Astrocyte (in vitro differentiated cells and primary cell): ENCODE measurements around the gene AFAP1L2. TPM values are rescaled to one million over a fixed set of nuclear protein-coding genes. Genes with fewer than 3 reads are reported as not detected.

ENCODE experiments used
- DNase-seq: peaks from one replicate; pipeline ENCODE4 v3.0.0-alpha.2; 2010; ENCODE audit warnings: low read depth
- FAIRE-seq: peaks from 2 replicates; lab custom pipeline; 2011; peaks lifted over from hg19 to GRCh38; lab: Jason Lieb, UNC
- H2AFZ ChIP-seq: 2 replicates; pipeline ENCODE4 v1.6.0; 2012; ENCODE audit warnings: low read depth, low read length, inconsistent platforms
- H3K27ac ChIP-seq: 2 replicates; pipeline ENCODE4 v1.5.1; 2011; ENCODE audit warnings: low read depth, low read length, inconsistent platforms
- H3K27me3 ChIP-seq: 2 replicates; pipeline ENCODE4 v1.6.0; 2011; ENCODE audit warnings: low read length, inconsistent platforms; ENCODE audit not compliant: insufficient read depth
- H3K36me3 ChIP-seq: 2 replicates; pipeline ENCODE4 v1.5.1; 2011; ENCODE audit warnings: low read length, inconsistent platforms; ENCODE audit not compliant: insufficient read depth
- H3K4me1 ChIP-seq: 2 replicates; pipeline ENCODE4 v1.5.1; 2011; ENCODE audit warnings: low read length, inconsistent platforms; ENCODE audit not compliant: insufficient read depth
- H3K4me2 ChIP-seq: 2 replicates; pipeline ENCODE4 v1.6.0; 2012; ENCODE audit warnings: low read length, inconsistent platforms
- H3K4me3 ChIP-seq: 2 replicates; pipeline ENCODE4 v1.5.1; 2011; ENCODE audit warnings: low read depth, mild to moderate bottlenecking, low read length, inconsistent platforms; ENCODE audit not compliant: insufficient read depth
- H3K79me2 ChIP-seq: 2 replicates; pipeline ENCODE4 v1.6.0; 2012; ENCODE audit warnings: mild to moderate bottlenecking, low read length, inconsistent platforms; ENCODE audit not compliant: insufficient read depth
- H3K9ac ChIP-seq: 2 replicates; pipeline ENCODE4 v1.6.0; 2012; ENCODE audit warnings: mild to moderate bottlenecking, low read length, inconsistent platforms
- H3K9me3 ChIP-seq: 2 replicates; pipeline ENCODE4 v1.5.1; 2012; ENCODE audit warnings: low read depth, mild to moderate bottlenecking, low read length, inconsistent platforms; ENCODE audit not compliant: insufficient read depth
- H4K20me1 ChIP-seq: 2 replicates; pipeline ENCODE4 v1.6.0; 2012; ENCODE audit warnings: low read length, inconsistent platforms; ENCODE audit not compliant: insufficient read depth
- H3K27ac Mint-ChIP-seq: one replicate; pipeline ENCODE4 v1.8.0; 2021; ENCODE audit warnings: mild to moderate bottlenecking, mixed read lengths; ENCODE audit not compliant: unreplicated experiment
- H3K27me3 Mint-ChIP-seq: one replicate; pipeline ENCODE4 v1.8.0; 2021; ENCODE audit warnings: low read depth, mixed read lengths; ENCODE audit not compliant: unreplicated experiment
- H3K36me3 Mint-ChIP-seq: one replicate; pipeline ENCODE4 v1.8.0; 2021; ENCODE audit warnings: low read depth, mixed read lengths; ENCODE audit not compliant: unreplicated experiment
- H3K4me1 Mint-ChIP-seq: one replicate; pipeline ENCODE4 v1.8.0; 2021; ENCODE audit warnings: low read depth, mixed read lengths; ENCODE audit not compliant: unreplicated experiment
- H3K4me3 Mint-ChIP-seq: one replicate; pipeline ENCODE4 v1.8.0; 2021; ENCODE audit warnings: mild to moderate bottlenecking, moderate library complexity, mixed read lengths; ENCODE audit not compliant: unreplicated experiment
- H3K9me3 Mint-ChIP-seq: one replicate; pipeline ENCODE4 v1.8.0; 2021; ENCODE audit warnings: mild to moderate bottlenecking, mixed read lengths; ENCODE audit not compliant: unreplicated experiment
- CTCF ChIP-seq: IDR thresholded peaks from 2 replicates; pipeline ENCODE4 v1.5.1; 2011; ENCODE audit warnings: low read depth, mild to moderate bottlenecking, inconsistent platforms, low read length, moderate library complexity; ENCODE audit not compliant: insufficient read depth
- EZH2 ChIP-seq: IDR thresholded peaks from 2 replicates; pipeline ENCODE4 v1.6.1; 2012; ENCODE audit warnings: mild to moderate bottlenecking, low read length, inconsistent platforms; ENCODE audit not compliant: insufficient read depth
- total RNA-seq: library from RNA; stranded (reverse); gene quantifications from 2 replicates; pipeline ENCODE4 v1.2.1, GENCODE V29; 2021

AFAP1L2 gene
- total RNA-seq, 1 donor from 2014 or later = 26.6 TPM

- Histone ChIP-seq H3K4me3 (no peak overlapping the region), H3K79me2 (no peaks in the 10 kb centered on the region), H3K9me3 (no peaks in the 10 kb centered on the region), H4K20me1 (no peaks in the 10 kb centered on the region), H3K4me1 (peaks cover 6% of the 10 kb centered on the region), H3K9ac (no peak overlapping the region), H3K27ac (no peak overlapping the region), H3K36me3 (no peaks in the 10 kb centered on the region), H2AFZ (no peak overlapping the region), H3K27me3 (no peaks in the 10 kb centered on the region), H3K4me2 (no peak overlapping the region)
- Mint-ChIP-seq H3K4me3 (no peak overlapping the region), H3K27me3 (peaks cover 11% of the 10 kb centered on the region), H3K27ac (no peak overlapping the region), H3K36me3 (no peaks in the 10 kb centered on the region), H3K4me1 (peaks cover 7% of the 10 kb centered on the region), H3K9me3 (peaks cover 2% of the 10 kb centered on the region)
- no peak for TF ChIP-seq EZH2
- no peak for TF ChIP-seq CTCF
- no peak for FAIRE-seq
- DNase-seq = no peak
Observed at GRCh38 chr10:114255227-114255626, 149.1 kb downstream of the AFAP1L2 start.

GRCh38 chr10:114252883-114253282 lies 151.4 kb downstream of the AFAP1L2 start:
- TF ChIP-seq EZH2 (no peak), CTCF (no peak)
- no peaks in the 10 kb centered on the region for H3K27me3 ChIP-seq
- H3K27ac ChIP-seq = no peak overlapping the region
- no peaks in the 10 kb centered on the region for H3K9me3 ChIP-seq
- no peaks in the 10 kb centered on the region for H4K20me1 ChIP-seq
- H3K4me2 ChIP-seq = no peak overlapping the region
- Mint-ChIP-seq H3K9me3 (peaks cover 2% of the 10 kb centered on the region), H3K36me3 (no peaks in the 10 kb centered on the region), H3K27me3 (peaks cover 16% of the 10 kb centered on the region), H3K4me3 (no peak overlapping the region), H3K4me1 (peaks cover 4% of the 10 kb centered on the region), H3K27ac (no peak overlapping the region)
- no peak overlapping the region for H3K4me3 ChIP-seq
- H2AFZ ChIP-seq = no peak overlapping the region
- no peaks in the 10 kb centered on the region for H3K79me2 ChIP-seq
- FAIRE-seq = no peak
- no peak overlapping the region for H3K9ac ChIP-seq
- no peaks in the 10 kb centered on the region for H3K36me3 ChIP-seq
- DNase-seq = no peak
- no peaks in the 10 kb centered on the region for H3K4me1 ChIP-seq

- Histone ChIP-seq H4K20me1 (no peaks in the 10 kb centered on the region), H3K9me3 (no peaks in the 10 kb centered on the region), H3K4me2 (no peak overlapping the region), H3K4me3 (no peak overlapping the region), H3K4me1 (no peaks in the 10 kb centered on the region), H3K36me3 (no peaks in the 10 kb centered on the region), H3K9ac (no peak overlapping the region), H3K79me2 (no peaks in the 10 kb centered on the region), H2AFZ (no peak overlapping the region), H3K27ac (no peak overlapping the region), H3K27me3 (no peaks in the 10 kb centered on the region)
- H3K4me1 Mint-ChIP-seq = peaks cover 5% of the 10 kb centered on the region
- no peak overlapping the region for H3K27ac Mint-ChIP-seq
- FAIRE-seq (no peak), DNase-seq (no peak)
- peaks cover 2% of the 10 kb centered on the region for H3K9me3 Mint-ChIP-seq
- peaks cover 16% of the 10 kb centered on the region for H3K27me3 Mint-ChIP-seq
- TF ChIP-seq CTCF (no peak), EZH2 (no peak)
- H3K36me3 Mint-ChIP-seq = no peaks in the 10 kb centered on the region
- no peak overlapping the region for H3K4me3 Mint-ChIP-seq
Observed at GRCh38 chr10:114252092-114252491, 152.2 kb downstream of the AFAP1L2 start.
